H1 (cell line): Measurements from ENCODE around the gene EIF4E2. TPM values are rescaled to one million over a fixed set of nuclear protein-coding genes. Genes with fewer than 3 reads are reported as not detected.

ENCODE experiments used
- CTCF ChIA-PET: fragments of 300-600 bp; sonication (Branson Sonifier 250); formaldehyde crosslinking; loops from one replicate; lab custom pipeline; 2021; ENCODE audit not compliant: partially characterized antibody; lab: Charles Lee
- POLR2A ChIA-PET: fragments of 300-600 bp; sonication (Branson Sonifier 250); formaldehyde crosslinking; loops from one replicate; lab custom pipeline; 2021; ENCODE audit warnings: inconsistent platforms; ENCODE audit not compliant: partially characterized antibody; lab: Charles Lee
- DNase-seq, 2 experiments: peaks; one replicate each; pipeline versions ENCODE4 v3.0.0 to v3.0.0-alpha.2; 2010 to 2022; ENCODE audit warnings: low spot score in 2 of 2, low read depth in 1 of 2, mixed read lengths in 1 of 2
- FAIRE-seq: peaks from 2 replicates; lab custom pipeline; 2011; peaks lifted over from hg19 to GRCh38; lab: Jason Lieb, UNC
- H2AFZ ChIP-seq: 2 replicates; pipeline ENCODE4 v1.8.1; 2012; ENCODE audit warnings: low read length, inconsistent platforms
- H2AK5ac ChIP-seq: 2 replicates; pipeline ENCODE4 v1.6.1; 2013; ENCODE audit warnings: low read depth, low read length
- H2BK120ac ChIP-seq: replicated peaks from 2 replicates; pipeline ENCODE3; 2013; ENCODE audit warnings: low read depth, low read length, inconsistent platforms
- H2BK12ac ChIP-seq: 2 replicates; pipeline ENCODE4 v1.6.1; 2013; ENCODE audit warnings: low read depth, low read length
- H2BK15ac ChIP-seq: 2 replicates; pipeline ENCODE4 v1.6.1; 2013; ENCODE audit warnings: low read length
- H2BK20ac ChIP-seq: 2 replicates; pipeline ENCODE4 v1.6.1; 2013; ENCODE audit warnings: low read length
- H2BK5ac ChIP-seq: 2 replicates; pipeline ENCODE4 v1.6.1; 2013; ENCODE audit warnings: low read depth, low read length
- H3K14ac ChIP-seq: 2 replicates; pipeline ENCODE4 v1.6.1; 2013; ENCODE audit warnings: inconsistent platforms; ENCODE audit not compliant: insufficient read length
- H3K18ac ChIP-seq: 2 replicates; pipeline ENCODE4 v1.6.1; 2013; ENCODE audit warnings: low read length; ENCODE audit errors: extremely low read depth
- H3K23ac ChIP-seq: 2 replicates; pipeline ENCODE4 v1.6.1; 2013; ENCODE audit warnings: inconsistent platforms; ENCODE audit not compliant: insufficient read length
- H3K23me2 ChIP-seq: 2 replicates; pipeline ENCODE4 v1.6.1; 2013; ENCODE audit warnings: low read depth, low read length
- H3K27ac ChIP-seq: 2 replicates; pipeline ENCODE4 v1.6.1; 2011; ENCODE audit warnings: low read depth, low read length, inconsistent platforms
- H3K27me3 ChIP-seq, 4 experiments: replicated peaks in 1 of 4; 1 replicate in 1 of 4; 2 replicates in 3 of 4; pipeline versions ENCODE4 v1.6.1 to v1.8.1; 2011 to 2013; ENCODE audit warnings: low read length in 3 of 4, mild to moderate bottlenecking in 3 of 4, inconsistent platforms in 2 of 4, mixed read lengths in 2 of 4, moderate library complexity in 1 of 4; ENCODE audit not compliant: control insufficient read depth in 3 of 4, insufficient read depth in 3 of 4; ENCODE audit errors: extremely low read depth in 1 of 4
- H3K36me3 ChIP-seq, 4 experiments: 2 replicates each; pipeline versions ENCODE4 v1.6.1 to v1.8.1; 2011 to 2013; ENCODE audit warnings: mild to moderate bottlenecking in 4 of 4, low read length in 3 of 4, moderate library complexity in 2 of 4, control low read depth in 1 of 4, inconsistent platforms in 1 of 4; ENCODE audit not compliant: insufficient read depth in 4 of 4, control insufficient read depth in 2 of 4
- H3K4ac ChIP-seq: replicated peaks from 2 replicates; pipeline ENCODE3; 2013; ENCODE audit warnings: low read length, low read depth, mixed read lengths, inconsistent platforms; ENCODE audit not compliant: insufficient read length
- H3K4me1 ChIP-seq, 4 experiments: replicated peaks in 1 of 4; 1 replicate in 1 of 4; 2 replicates in 3 of 4; pipeline versions ENCODE4 v1.6.1 to v1.8.1; 2011 to 2013; ENCODE audit warnings: low read length in 3 of 4, inconsistent platforms in 2 of 4, mixed read lengths in 1 of 4; ENCODE audit not compliant: insufficient read depth in 4 of 4, control insufficient read depth in 3 of 4
- H3K4me2 ChIP-seq, 2 experiments: 2 replicates each; pipeline versions ENCODE4 v1.6.1 to v1.8.1; 2011 to 2013; ENCODE audit warnings: low read depth in 2 of 2, low read length in 2 of 2, control low read depth in 1 of 2, inconsistent platforms in 1 of 2, mild to moderate bottlenecking in 1 of 2; ENCODE audit not compliant: insufficient read depth in 1 of 2
- H3K4me3 ChIP-seq, 4 experiments: fragments of 200-600, 300-600 bp in 1 of 4; sonication (generic), shearing (Covaris generic), sonication (Bioruptor Twin) in 1 of 4; 2 replicates each; pipeline versions ENCODE4 v1.5.1 to v1.8.1; 2011 to 2016; ENCODE audit warnings: low read length in 4 of 4, low read depth in 3 of 4, control low read depth in 2 of 4, inconsistent platforms in 2 of 4, mild to moderate bottlenecking in 2 of 4, mixed read lengths in 1 of 4, moderate library complexity in 1 of 4; ENCODE audit not compliant: insufficient read depth in 2 of 4; ENCODE audit errors: extremely low read depth in 1 of 4
- H3K56ac ChIP-seq: replicated peaks from 2 replicates; pipeline ENCODE3; 2013; ENCODE audit warnings: low read depth, mild to moderate bottlenecking, mixed read lengths, low read length, inconsistent platforms; ENCODE audit not compliant: insufficient read length
- H3K79me1 ChIP-seq: 2 replicates; pipeline ENCODE4 v1.6.1; 2013; ENCODE audit warnings: low read depth, low read length, control low read depth
- H3K79me2 ChIP-seq, 2 experiments: 2 replicates each; pipeline versions ENCODE4 v1.6.1 to v1.8.1; 2012 to 2013; ENCODE audit warnings: low read length in 2 of 2, mild to moderate bottlenecking in 2 of 2, inconsistent platforms in 1 of 2; ENCODE audit not compliant: insufficient read depth in 2 of 2, control insufficient read depth in 1 of 2
- H3K9ac ChIP-seq, 4 experiments: replicated peaks in 1 of 4; 1 replicate in 1 of 4; 2 replicates in 3 of 4; pipeline versions ENCODE4 v1.6.1 to v1.8.1; 2011 to 2013; ENCODE audit warnings: low read depth in 3 of 4, low read length in 3 of 4, control low read depth in 2 of 4, mild to moderate bottlenecking in 2 of 4, moderate library complexity in 2 of 4, inconsistent platforms in 1 of 4; ENCODE audit errors: extremely low read depth in 1 of 4
- H3K9me3 ChIP-seq, 2 experiments: 2 replicates each; pipeline versions ENCODE4 v1.6.1 to v1.8.1; 2012 to 2013; ENCODE audit warnings: mild to moderate bottlenecking in 2 of 2, moderate library complexity in 2 of 2, control low read depth in 1 of 2, inconsistent platforms in 1 of 2, low read depth in 1 of 2, low read length in 1 of 2, mixed read lengths in 1 of 2; ENCODE audit not compliant: insufficient read depth in 2 of 2
- H4K20me1 ChIP-seq, 2 experiments: replicated peaks in 1 of 2; 2 replicates each; pipeline versions ENCODE3 to v1.8.1; 2011 to 2013; ENCODE audit warnings: inconsistent platforms in 2 of 2, low read length in 2 of 2, mild to moderate bottlenecking in 1 of 2; ENCODE audit not compliant: insufficient read depth in 2 of 2, control insufficient read depth in 1 of 2
- H4K5ac ChIP-seq: 2 replicates; pipeline ENCODE4 v1.6.1; 2013; ENCODE audit warnings: low read length, low read depth, mixed read lengths, inconsistent platforms; ENCODE audit not compliant: insufficient read length
- H4K8ac ChIP-seq: 2 replicates; pipeline ENCODE4 v1.8.0; 2013; ENCODE audit warnings: mild to moderate bottlenecking, moderate library complexity, low read length, inconsistent platforms; ENCODE audit not compliant: insufficient read depth; ENCODE audit errors: extremely low read depth
- H4K91ac ChIP-seq: replicated peaks from 2 replicates; pipeline ENCODE3; 2013; ENCODE audit warnings: low read length, mixed read lengths, inconsistent platforms; ENCODE audit not compliant: insufficient read length
- CEBPB ChIP-seq: IDR thresholded peaks from 2 replicates; pipeline ENCODE4 v1.6.1; 2012; ENCODE audit warnings: low read depth, low read length
- FOSL1 ChIP-seq: IDR thresholded peaks from 2 replicates; pipeline ENCODE4 v1.6.1; 2011; ENCODE audit warnings: mild to moderate bottlenecking, low read depth, low read length, moderate library complexity; ENCODE audit not compliant: insufficient read depth
- HDAC2 ChIP-seq, 2 experiments: fragments of 300-600 bp in 1 of 2; sonication (generic) in 1 of 2; IDR thresholded peaks; 2 replicates each; pipeline ENCODE4 v1.6.1; 2011 to 2012; ENCODE audit warnings: low read depth in 2 of 2, low read length in 2 of 2, mild to moderate bottlenecking in 2 of 2, moderate library complexity in 2 of 2, borderline replicate concordance in 1 of 2, inconsistent platforms in 1 of 2
- RFX5 ChIP-seq: IDR thresholded peaks from 2 replicates; pipeline ENCODE4 v1.6.1; 2011; ENCODE audit warnings: low read depth, low read length, improper control_type of control experiment, borderline replicate concordance
- WGBS, 2 experiments: shearing (Covaris generic) in 1 of 2; methylation state at CpG; one replicate each; pipeline versions ENCODE4 v1.1.6 to v1.1.7; 2013 to 2015; ENCODE audit warnings: low lambda C conversion rate in 2 of 2, mixed read lengths in 2 of 2, inconsistent platforms in 1 of 2, low coverage in 1 of 2, missing lambda C conversion rate in 1 of 2; ENCODE audit not compliant: insufficient replicate concordance in 2 of 2, insufficient coverage in 1 of 2, insufficient read length in 1 of 2; ENCODE audit errors: extremely low coverage in 1 of 2, missing lambda C conversion rate in 1 of 2; 5-methylcytosine and 5-hydroxymethylcytosine counted together
- long read RNA-seq, 2 experiments: library from RNA in 1 of 2; library from capped mRNA in 1 of 2; stranded (forward); transcript quantifications; one replicate each; pipeline ENCODE4 v2.0.0, GENCODE V29; 2021; ENCODE audit warnings: inconsistent platforms in 1 of 2
- polyA minus RNA-seq, 3 experiments: library from RNA; depleted of rRNA, polyadenylated mRNA; stranded (reverse); fragments of >200 nt; gene quantifications; 1 replicate in 2 of 3; 2 replicates in 1 of 3; pipeline ENCODE4 v1.2.3, GENCODE V29; 2011
- polyA plus RNA-seq, 7 experiments: library from polyadenylated mRNA; depleted of rRNA in 3 of 7; stranded (reverse) in 5 of 7; unstranded in 2 of 7; fragments of >200 nt in 5 of 7; fragments of 200-250 nt in 2 of 7; gene quantifications; 1 replicate in 5 of 7; 2 replicates in 1 of 7; 4 replicates in 1 of 7; pipeline versions ENCODE4 v1.2.1 to v1.2.3, GENCODE V29; 2011 to 2013; ENCODE audit warnings: missing spikeins in 2 of 7, mixed read lengths in 2 of 7
- total RNA-seq: library from RNA; stranded (reverse); fragmentation: NEBNext Ultra II Directional; extraction: Animal tissue kit (Norgen Biotek cat#: 25700); gene quantifications from 2 replicates; pipeline ENCODE4 v1.2.1, GENCODE V29; 2021

EIF4E2 gene, protein sequence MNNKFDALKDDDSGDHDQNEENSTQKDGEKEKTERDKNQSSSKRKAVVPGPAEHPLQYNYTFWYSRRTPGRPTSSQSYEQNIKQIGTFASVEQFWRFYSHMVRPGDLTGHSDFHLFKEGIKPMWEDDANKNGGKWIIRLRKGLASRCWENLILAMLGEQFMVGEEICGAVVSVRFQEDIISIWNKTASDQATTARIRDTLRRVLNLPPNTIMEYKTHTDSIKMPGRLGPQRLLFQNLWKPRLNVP
- total RNA-seq (114 and 116 TPM in 2 replicates), polyA plus RNA-seq (2011; rRNA removed) (38.0 and 39.4 TPM in 2 replicates), polyA minus RNA-seq (2011; rRNA and poly(A)+ RNA removed) (40.4 and 45.9 TPM in 2 replicates)
- polyA plus RNA-seq (2011; cell fraction: cytosol; rRNA removed), result 53.4 TPM
- 49.3 TPM for polyA plus RNA-seq (2011; cell fraction: nucleus; rRNA removed)
- polyA plus RNA-seq (2012, experiment 1 of 2), result 113 to 126 TPM (median 115 TPM) in 4 replicates
- polyA plus RNA-seq (2012, experiment 2 of 2), result 73.3 TPM
- polyA plus RNA-seq (2013, experiment 1 of 2), result 56.9 TPM
- polyA plus RNA-seq (2013, experiment 2 of 2), result 59.0 TPM
- polyA minus RNA-seq (2011; cell fraction: cytosol; rRNA and poly(A)+ RNA removed), result 27.6 TPM
- 36.0 TPM for polyA minus RNA-seq (2011; cell fraction: nucleus; rRNA and poly(A)+ RNA removed)
- long read RNA-seq, experiment 1, transcript EIF4E2-201 (7 exons, 1,604 nt), result major isoform, 38 of 121 reads
- long read RNA-seq, experiment 1, transcript EIF4E2-204 (6 exons, 797 nt), result minor isoform, 10 of 121 reads
- long read RNA-seq, experiment 1, partial matches to known transcripts, result 36 of 121 reads
- long read RNA-seq, experiment 1, other reads (novel, unspliced or antisense), result 30 of 121 reads
- long read RNA-seq, experiment 2, transcript EIF4E2-202 (7 exons, 3,448 nt), result minor isoform, 25 of 322 reads
- long read RNA-seq, experiment 2, transcript EIF4E2-204 (6 exons, 797 nt), result minor isoform, 26 of 322 reads
- long read RNA-seq, experiment 2, transcript EIF4E2-207 (8 exons, 3,525 nt), result minor isoform, 5 of 322 reads
- long read RNA-seq, experiment 2, transcript EIF4E2-201 (7 exons, 1,604 nt), result major isoform, 241 of 322 reads
- long read RNA-seq, experiment 2, partial matches to known transcripts, result 11 of 322 reads
- long read RNA-seq, experiment 2, other reads (novel, unspliced or antisense), result 12 of 322 reads

DNA sequence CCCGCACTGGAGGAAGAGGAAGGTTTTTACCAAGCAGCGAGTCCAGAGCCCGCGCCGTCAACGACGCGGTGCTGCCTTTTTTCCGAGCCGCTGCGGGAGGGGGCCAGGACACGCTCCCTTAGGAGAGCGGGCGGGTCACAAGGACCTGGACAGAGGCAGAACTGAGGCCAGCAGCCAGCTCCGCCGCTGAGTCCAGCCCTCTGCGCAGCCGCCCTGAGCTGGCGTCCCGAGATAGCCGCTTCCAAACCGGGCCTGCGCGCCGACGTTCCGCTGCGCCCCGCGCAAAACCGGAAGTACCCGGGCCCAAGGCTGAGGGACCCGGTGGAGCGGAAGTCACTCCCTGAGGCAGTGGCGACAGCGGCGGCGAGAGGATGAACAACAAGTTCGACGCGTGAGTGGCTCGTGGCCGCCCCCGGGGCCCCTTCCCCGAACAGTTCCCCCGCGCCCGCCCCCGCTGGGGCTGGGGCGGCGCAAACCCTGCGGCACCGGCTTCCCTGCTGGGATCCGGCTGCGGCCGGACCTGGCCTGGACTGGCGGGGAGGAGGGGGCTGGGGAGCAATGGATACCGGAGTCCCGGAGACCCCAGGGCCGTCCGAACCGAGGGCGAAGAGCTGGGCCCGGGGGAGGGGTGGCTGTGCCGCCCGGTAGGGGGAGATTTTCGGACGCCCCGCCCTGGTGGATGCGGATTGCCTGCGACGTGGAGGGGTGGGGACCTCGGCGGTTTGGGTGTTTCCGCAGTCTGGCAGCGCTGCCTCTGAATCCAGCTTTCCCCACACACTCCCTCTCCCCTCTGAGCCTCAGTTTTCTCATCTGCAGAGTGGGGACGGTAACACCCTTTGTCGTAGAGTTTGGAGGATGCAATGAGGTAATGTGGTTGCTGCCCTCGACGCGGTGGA lies at the start of gene EIF4E2, which contains the start of gene TIGD1:
Gene EIF4E2 (plus strand): TSS at position 336 of the 896 bp plus-strand sequence. CDS start 36 bp downstream, at position 372.
Gene TIGD1 (minus strand): TSS at position 204 of the 896 bp plus-strand sequence. CDS start 675 bp downstream, outside the sequence.
- Histone ChIP-seq H3K4ac (no peak within 1 kb of the TSS), H3K79me1 (peaks cover 20% of the 10 kb centered on the region), H2BK20ac (no peak within 1 kb of the TSS), H4K91ac (no peak within 1 kb of the TSS), H3K79me2 (peaks cover 16 to 71% of the 10 kb centered on the region in 2 experiments), H3K23ac (no peak within 1 kb of the TSS), H3K4me3 (peak within 1 kb of the TSS; percentile 81 to 94 (median 90)), H2BK12ac (peak within 1 kb of the TSS; percentile 64; the same call in 1 of the 2 replicates), H3K56ac (peak within 1 kb of the TSS; percentile 3), H4K20me1 (peaks cover 11 to 14% of the 10 kb centered on the region in 2 experiments), H4K5ac (peak within 1 kb of the TSS; percentile 46), H2BK5ac (peak within 1 kb of the TSS; percentile 92), H3K36me3 (peaks cover 0 to 9% (median under 1%) of the 10 kb centered on the region in 4 experiments; a peak in 3 of 8 replicates), H3K9ac (peak within 1 kb of the TSS; percentile 90 to 98 (median 94)), H2AK5ac (peak within 1 kb of the TSS; percentile 25; the same call in 1 of the 2 replicates), H2BK120ac (no peak within 1 kb of the TSS), H3K4me1 (peaks cover 0 to 6% (median 5%) of the 10 kb centered on the region in 4 experiments; a peak in 6 of 7 replicates), H4K8ac (peak within 1 kb of the TSS; percentile 97), H3K27ac (peak within 1 kb of the TSS; percentile 88), H3K9me3 (no peaks in the 10 kb centered on the region), H3K4me2 (peak within 1 kb of the TSS; percentile 89), H3K27me3 (no peaks in the 10 kb centered on the region), H3K14ac (no peak within 1 kb of the TSS), H2AFZ (peak within 1 kb of the TSS; percentile 62; the same call in 1 of the 2 replicates), H3K18ac (peak within 1 kb of the TSS; percentile 90), H2BK15ac (no peak within 1 kb of the TSS), H3K23me2 (peaks cover 12% of the 10 kb centered on the region; the same call in 1 of the 2 replicates)
- POLR2A ChIA-PET, result interaction anchor here (0.9 to 2.8 kb wide), 11 partner anchors 9 to 83 kb away, joined by 3 to 24 read pairs (median 5); partner anchors contain the start of genes CHRNG, EFHD1 and PRSS56
- peak; percentile 78 to 94 for DNase-seq
- CTCF ChIA-PET, result interaction anchor here (0.6 to 1.5 kb wide), 4 partner anchors 11 to 50 kb away, joined by 3 to 5 read pairs (median 4); partner anchors contain the start of gene CHRNG
- FAIRE-seq, result no peak
- WGBS, 2 experiments, result 1% methylated on average over 47 of the region's 81 CpGs; no CpG with 5 or more reads in 1 of the 2 experiments
- TF ChIP-seq FOSL1, result 0 out of 2 replicates have a peak, but pooled peaks have one; percentile 20
- no peak for TF ChIP-seq RFX5
- TF ChIP-seq HDAC2 (IDR thresholded peaks at IDR 0.05; ENCODE audit: borderline replicate concordance in 1 of 2, low read depth in 2 of 2, low read length in 2 of 2), result peak; percentile 45 to 59; a peak in 1 of 4 replicates
- TF ChIP-seq CEBPB, result no peak
